ENCODE measurements around the gene DOK4.
A peak's percentile ranks its signal among the peaks of the same experiment; 100 is the strongest.

The DOK4 gene

DNA sequence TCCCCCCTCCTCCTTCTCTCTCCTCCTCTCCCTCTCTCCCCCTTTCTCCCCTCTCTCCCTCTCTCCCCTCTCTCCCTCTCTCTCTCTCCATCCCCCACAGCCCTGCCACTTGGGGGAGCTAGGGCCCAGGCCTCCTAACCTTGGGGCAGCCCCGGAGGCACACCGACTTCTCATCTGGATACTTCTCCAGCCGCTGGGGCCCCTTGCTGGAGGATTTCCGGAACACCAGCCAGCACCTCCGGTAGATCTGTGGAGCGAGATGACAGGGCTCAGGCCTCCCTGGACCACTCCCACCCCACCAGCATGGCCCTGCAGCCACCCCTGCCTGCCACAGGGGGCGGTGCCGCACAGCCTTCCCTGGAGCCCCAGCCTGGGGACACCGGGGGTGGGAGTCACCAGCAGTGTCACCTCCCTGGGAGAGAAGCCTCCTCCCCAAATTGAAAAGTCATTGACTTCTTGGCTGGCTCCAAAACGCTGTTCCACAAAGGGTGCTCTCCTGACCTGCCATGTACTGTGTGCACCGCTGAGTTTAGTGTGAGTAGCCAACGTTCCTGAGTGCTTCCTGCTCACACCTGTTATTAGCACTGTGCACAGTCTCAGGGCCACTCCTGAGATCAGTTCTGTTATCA lies 10.5 kb downstream of the DOK4 start:
- TF ChIP-seq, protein P1, sequence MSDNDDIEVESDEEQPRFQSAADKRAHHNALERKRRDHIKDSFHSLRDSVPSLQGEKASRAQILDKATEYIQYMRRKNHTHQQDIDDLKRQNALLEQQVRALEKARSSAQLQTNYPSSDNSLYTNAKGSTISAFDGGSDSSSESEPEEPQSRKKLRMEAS (IDR thresholded peaks at IDR 0.05; ENCODE audit: low read depth, low read length) = peak; percentile 63
- TF ChIP-seq POLR2A (IDR thresholded peaks at IDR 0.05; ENCODE audit: extremely low read depth, insufficient read length) (no peak), MYC (IDR thresholded peaks at IDR 0.05; ENCODE audit: low read depth, low read length) (0 out of 2 replicates have a peak, but pooled peaks have one; percentile 22)
- TF ChIP-seq, protein P2, sequence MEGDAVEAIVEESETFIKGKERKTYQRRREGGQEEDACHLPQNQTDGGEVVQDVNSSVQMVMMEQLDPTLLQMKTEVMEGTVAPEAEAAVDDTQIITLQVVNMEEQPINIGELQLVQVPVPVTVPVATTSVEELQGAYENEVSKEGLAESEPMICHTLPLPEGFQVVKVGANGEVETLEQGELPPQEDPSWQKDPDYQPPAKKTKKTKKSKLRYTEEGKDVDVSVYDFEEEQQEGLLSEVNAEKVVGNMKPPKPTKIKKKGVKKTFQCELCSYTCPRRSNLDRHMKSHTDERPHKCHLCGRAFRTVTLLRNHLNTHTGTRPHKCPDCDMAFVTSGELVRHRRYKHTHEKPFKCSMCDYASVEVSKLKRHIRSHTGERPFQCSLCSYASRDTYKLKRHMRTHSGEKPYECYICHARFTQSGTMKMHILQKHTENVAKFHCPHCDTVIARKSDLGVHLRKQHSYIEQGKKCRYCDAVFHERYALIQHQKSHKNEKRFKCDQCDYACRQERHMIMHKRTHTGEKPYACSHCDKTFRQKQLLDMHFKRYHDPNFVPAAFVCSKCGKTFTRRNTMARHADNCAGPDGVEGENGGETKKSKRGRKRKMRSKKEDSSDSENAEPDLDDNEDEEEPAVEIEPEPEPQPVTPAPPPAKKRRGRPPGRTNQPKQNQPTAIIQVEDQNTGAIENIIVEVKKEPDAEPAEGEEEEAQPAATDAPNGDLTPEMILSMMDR (IDR thresholded peaks at IDR 0.05; ENCODE audit: low read depth, low read length) = peak; percentile 51
- no peak overlapping the region for H3K4me3 ChIP-seq (ENCODE audit: low read depth, low read length)
- peak; percentile 90 for DNase-seq (ENCODE audit: low read depth)

GRCh38 chr16:57474671-57475661 lies 11.3 kb downstream of the DOK4 start:
- DNase-seq (ENCODE audit: low read depth) = no peak

GRCh38 chr16:57473906-57474305 lies 12.4 kb downstream of the DOK4 start:
- no peak for DNase-seq (ENCODE audit: low read depth)
- no peak overlapping the region for H3K4me3 ChIP-seq (ENCODE audit: low read depth, low read length)
- TF ChIP-seq, protein P2 (IDR thresholded peaks at IDR 0.05; ENCODE audit: low read depth, low read length) = no peak
- no peak for TF ChIP-seq MYC (IDR thresholded peaks at IDR 0.05; ENCODE audit: low read depth, low read length)
- TF ChIP-seq, protein P1 (IDR thresholded peaks at IDR 0.05; ENCODE audit: low read depth, low read length) = no peak

More at GRCh38 chr16:57474671-57475661, 11.3 kb downstream of the DOK4 start:
- H3K4me3 ChIP-seq (ENCODE audit: low read depth, low read length) = no peak overlapping the region
- TF ChIP-seq, protein P2 (IDR thresholded peaks at IDR 0.05; ENCODE audit: low read depth, low read length) = no peak
- TF ChIP-seq MYC (IDR thresholded peaks at IDR 0.05; ENCODE audit: low read depth, low read length) = no peak
- TF ChIP-seq POLR2A (IDR thresholded peaks at IDR 0.05; ENCODE audit: extremely low read depth, insufficient read length) = no peak
- TF ChIP-seq, protein P1 (IDR thresholded peaks at IDR 0.05; ENCODE audit: low read depth, low read length) = no peak

- H3K4me3 ChIP-seq (ENCODE audit: low read depth, low read length) = no peak overlapping the region
- no peak for DNase-seq (ENCODE audit: low read depth)
- TF ChIP-seq, protein P1 (IDR thresholded peaks at IDR 0.05; ENCODE audit: low read depth, low read length) = no peak
- no peak for TF ChIP-seq MYC (IDR thresholded peaks at IDR 0.05; ENCODE audit: low read depth, low read length)
- TF ChIP-seq, protein P2 (IDR thresholded peaks at IDR 0.05; ENCODE audit: low read depth, low read length) = no peak
- no peak for TF ChIP-seq POLR2A (IDR thresholded peaks at IDR 0.05; ENCODE audit: extremely low read depth, insufficient read length)
Measured at GRCh38 chr16:57473176-57473840, 13.0 kb downstream of the DOK4 start.

DNA sequence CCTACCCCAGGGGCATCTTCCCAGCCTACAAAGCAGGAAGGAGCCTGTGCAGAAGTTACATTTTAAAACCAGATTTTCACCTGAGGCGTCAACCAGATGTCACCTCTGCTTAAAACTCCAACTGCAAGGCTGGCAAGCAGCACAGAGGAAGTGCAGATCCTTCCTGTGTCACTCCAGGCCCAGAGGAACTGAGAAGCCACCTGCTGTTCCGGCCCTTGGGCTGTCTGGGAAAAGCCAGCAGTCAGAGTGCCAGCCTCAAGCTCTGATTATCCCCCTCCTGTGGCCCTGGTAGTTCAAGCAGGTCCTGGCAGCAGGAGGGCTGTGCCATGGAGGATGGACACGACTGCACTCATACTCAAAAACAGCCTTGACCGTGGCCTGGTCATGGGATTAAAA lies 13.6 kb downstream of the DOK4 start:
- TF ChIP-seq, protein P2 (IDR thresholded peaks at IDR 0.05; ENCODE audit: low read depth, low read length) = no peak
- no peak for TF ChIP-seq POLR2A (IDR thresholded peaks at IDR 0.05; ENCODE audit: extremely low read depth, insufficient read length)
- TF ChIP-seq, protein P1 (IDR thresholded peaks at IDR 0.05; ENCODE audit: low read depth, low read length) = no peak
- no peak for TF ChIP-seq MYC (IDR thresholded peaks at IDR 0.05; ENCODE audit: low read depth, low read length)
- no peak for DNase-seq (ENCODE audit: low read depth)
- H3K4me3 ChIP-seq (ENCODE audit: low read depth, low read length) = no peak overlapping the region

Data from NB4 (cell line).